Liver (tissue), 9 donors: ENCODE measurements around the gene PNKD. TPM values are rescaled to one million over a fixed set of nuclear protein-coding genes. Genes with fewer than 3 reads are reported as not detected.
A peak's percentile ranks its signal among the peaks of the same experiment; 100 is the strongest.

Experiments
- DNase-seq: peaks from one replicate; pipeline ENCODE4 v3.0.0-alpha.2; 2017; ENCODE audit warnings: low spot score
- H3K27ac ChIP-seq, 2 donors: one replicate each; pipeline ENCODE4 v1.7.0; 2013; ENCODE audit warnings: inconsistent platforms in 2 of 2, low read length in 2 of 2, control low read depth in 1 of 2, low read depth in 1 of 2, mild to moderate bottlenecking in 1 of 2
- H3K27me3 ChIP-seq, 4 donors: one replicate each; pipeline versions ENCODE4 v1.6.1 to v1.7.0; 2013; ENCODE audit warnings: low read length in 3 of 4, inconsistent platforms in 1 of 4, mild to moderate bottlenecking in 1 of 4, moderate library complexity in 1 of 4; ENCODE audit not compliant: control insufficient read depth in 4 of 4, insufficient read depth in 4 of 4
- H3K36me3 ChIP-seq, 4 donors: one replicate each; pipeline versions ENCODE4 v1.6.1 to v1.7.0; 2013; ENCODE audit warnings: low read length in 3 of 4, mild to moderate bottlenecking in 3 of 4, low read depth in 1 of 4, moderate library complexity in 1 of 4; ENCODE audit not compliant: control insufficient read depth in 4 of 4, insufficient read depth in 3 of 4
- H3K4me1 ChIP-seq, 4 donors: one replicate each; pipeline versions ENCODE4 v1.6.1 to v1.7.0; 2013; ENCODE audit warnings: low read length in 3 of 4, mild to moderate bottlenecking in 3 of 4, moderate library complexity in 1 of 4; ENCODE audit not compliant: control insufficient read depth in 4 of 4, insufficient read depth in 4 of 4
- H3K4me3 ChIP-seq, 3 donors: one replicate each; pipeline versions ENCODE4 v1.6.1 to v1.7.0; 2013; ENCODE audit warnings: low read length in 3 of 3, control low read depth in 1 of 3, low read depth in 1 of 3, mild to moderate bottlenecking in 1 of 3
- H3K9ac ChIP-seq, 2 donors: one replicate each; pipeline ENCODE4 v1.7.0; 2013; ENCODE audit warnings: low read length in 2 of 2, mild to moderate bottlenecking in 2 of 2, moderate library complexity in 2 of 2, control low read depth in 1 of 2, low read depth in 1 of 2
- H3K9me3 ChIP-seq, 4 donors: one replicate each; pipeline versions ENCODE4 v1.6.1 to v1.7.0; 2013; ENCODE audit warnings: low read length in 3 of 4; ENCODE audit not compliant: control insufficient read depth in 4 of 4
- EGR1 ChIP-seq, 2 donors: IDR thresholded peaks; 2 replicates each; pipeline ENCODE4 v1.6.1; 2016 to 2018; ENCODE audit warnings: antibody characterized with exemption in 2 of 2, low read depth in 2 of 2
- GABPA ChIP-seq, 2 donors: IDR thresholded peaks in 1 of 2; conservative IDR thresholded peaks in 1 of 2; 2 replicates each; pipeline ENCODE4 v1.6.1; 2016; ENCODE audit warnings: antibody characterized with exemption in 2 of 2, mild to moderate bottlenecking in 1 of 2, moderate library complexity in 1 of 2
- HNF4A ChIP-seq, 2 donors: conservative IDR thresholded peaks; 2 replicates each; pipeline ENCODE4 v1.6.1; 2016; ENCODE audit warnings: antibody characterized with exemption in 2 of 2, mild to moderate bottlenecking in 2 of 2
- HNF4G ChIP-seq: IDR thresholded peaks from 2 replicates; pipeline ENCODE4 v1.6.1; 2016; ENCODE audit warnings: antibody characterized with exemption
- JUND ChIP-seq, 2 donors: IDR thresholded peaks; 2 replicates each; pipeline ENCODE4 v1.6.1; 2016; ENCODE audit warnings: antibody characterized with exemption in 2 of 2
- NR2F2 ChIP-seq: IDR thresholded peaks from 2 replicates; pipeline ENCODE4 v1.6.1; 2016; ENCODE audit warnings: antibody characterized with exemption
- RAD21 ChIP-seq, 2 donors: IDR thresholded peaks; 2 replicates each; pipeline ENCODE4 v1.6.1; 2016; ENCODE audit warnings: antibody characterized with exemption in 2 of 2, mild to moderate bottlenecking in 2 of 2
- RXRA ChIP-seq, 2 donors: IDR thresholded peaks; 2 replicates each; pipeline ENCODE4 v1.6.1; 2017 to 2018; ENCODE audit warnings: antibody characterized with exemption in 2 of 2, mild to moderate bottlenecking in 1 of 2
- SP1 ChIP-seq: IDR thresholded peaks from 2 replicates; pipeline ENCODE4 v1.6.1; 2018; ENCODE audit warnings: antibody characterized with exemption, mild to moderate bottlenecking
- TAF1 ChIP-seq: conservative IDR thresholded peaks from 2 replicates; pipeline ENCODE4 v1.6.1; 2016; ENCODE audit warnings: antibody characterized with exemption, mild to moderate bottlenecking
- YY1 ChIP-seq: IDR thresholded peaks from 2 replicates; pipeline ENCODE4 v1.6.1; 2016; ENCODE audit warnings: antibody characterized with exemption, mild to moderate bottlenecking
- WGBS: extraction: QIAGEN DNeasy Blood & Tissue Kit; methylation state at CpG from one replicate; pipeline ENCODE4 v1.1.7; 2013; 5-methylcytosine and 5-hydroxymethylcytosine counted together
- polyA plus RNA-seq, 2 donors: library from polyadenylated mRNA; stranded (reverse) in 1 of 2; unstranded in 1 of 2; fragments of 200-250 nt in 1 of 2; fragments of >200 nt in 1 of 2; fragmentation: Nextera tagmentation in 1 of 2; extraction: Ambion mirVana in 1 of 2; gene quantifications; one replicate each; pipeline versions ENCODE4 v1.2.1 to v1.2.3, GENCODE V29; 2013 to 2015
- total RNA-seq, 2 donors: library from RNA; depleted of rRNA; stranded (reverse); fragments of >200 nt; gene quantifications; one replicate each; pipeline ENCODE4 v1.2.3, GENCODE V29; 2014
- TF ChIP-seq, protein P1 (sequence below): fragments of 150-350 bp; IDR thresholded peaks from 2 replicates; pipeline ENCODE4 v1.5.1; 2017; ENCODE audit warnings: improper control_type of control experiment, low read depth, low read length; ENCODE audit not compliant: missing input control
- TF ChIP-seq, protein P2 (sequence below): IDR thresholded peaks from 2 replicates; pipeline ENCODE4 v1.6.1; 2016; ENCODE audit warnings: antibody characterized with exemption
- TF ChIP-seq, protein P3 (sequence below): IDR thresholded peaks from 2 replicates; pipeline ENCODE4 v1.6.1; 2016; ENCODE audit warnings: antibody characterized with exemption, mild to moderate bottlenecking
- TF ChIP-seq, protein P4 (sequence below): IDR thresholded peaks from 2 replicates; pipeline ENCODE4 v1.6.1; 2016; ENCODE audit warnings: antibody characterized with exemption
- donor health status: healthy.
- donor health status: healthy.
- donor health status: healthy.
- donor health status: healthy.
- donor health status: healthy.

The PNKD gene
- total and polyA plus RNA-seq, 4 donors = 28.5 to 161 (median 94.9) TPM

DNA sequence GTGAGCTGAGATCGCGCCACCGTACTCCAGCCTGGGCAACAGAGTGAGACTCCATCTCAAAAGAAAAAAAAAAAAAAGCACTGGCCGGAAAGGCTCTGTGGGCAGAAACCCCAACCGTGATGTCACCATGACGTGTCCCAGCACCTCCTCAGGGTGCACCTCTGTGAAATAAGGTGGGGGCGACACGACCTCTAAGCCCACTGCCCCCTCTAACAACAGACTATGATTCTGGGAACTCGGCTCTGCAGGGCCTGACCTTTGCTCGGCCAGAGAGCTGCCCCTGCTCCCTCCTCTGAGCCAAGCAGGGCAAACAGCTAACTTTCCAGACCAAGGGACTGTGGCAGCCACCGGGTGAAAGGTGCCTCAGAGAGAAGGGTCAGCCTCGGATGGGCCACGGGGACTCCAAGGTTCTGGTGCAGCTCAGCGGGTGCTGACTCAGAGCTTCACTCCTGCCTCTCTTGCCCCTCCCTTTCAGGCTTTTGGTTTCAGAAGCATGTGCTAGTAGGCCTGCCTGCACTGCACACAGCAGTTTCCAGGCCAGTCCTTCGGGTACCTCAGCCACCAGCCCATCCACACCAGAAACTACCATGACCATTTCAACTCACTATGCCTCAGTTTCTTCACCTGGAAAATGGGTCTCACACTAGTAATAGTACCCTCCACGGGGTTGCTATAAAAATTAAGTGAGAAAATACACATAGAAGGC, 13.9 kb downstream of the PNKD start:
- DNase-seq = peak; percentile 63
- Histone ChIP-seq H3K4me3 (no peak overlapping the region), H3K9me3 (no peaks in the 10 kb centered on the region), H3K27ac (peak overlapping the region; percentile 60 to 84), H3K4me1 (peaks cover 31 to 74% (median 61%) of the 10 kb centered on the region in 4 donors), H3K27me3 (no peaks in the 10 kb centered on the region), H3K9ac (no peak overlapping the region), H3K36me3 (peaks cover 10 to 14% (median 11%) of the 10 kb centered on the region in 4 donors)
- TF ChIP-seq TAF1 (no peak), SP1 (peak; percentile 77), HNF4G (peak; percentile 69), RAD21 (IDR thresholded peaks at IDR 0.05) (peak in 1 of 2 donors; percentile 20), GABPA (IDR thresholded peaks at IDR 0.05 in 1 of 2, conservative IDR thresholded peaks at IDR 0.05 in 1 of 2) (no peak), HNF4A (conservative IDR thresholded peaks at IDR 0.05) (peak; percentile 87 to 88), RXRA (IDR thresholded peaks at IDR 0.05) (peak; percentile 87)
- TF ChIP-seq, protein P1, sequence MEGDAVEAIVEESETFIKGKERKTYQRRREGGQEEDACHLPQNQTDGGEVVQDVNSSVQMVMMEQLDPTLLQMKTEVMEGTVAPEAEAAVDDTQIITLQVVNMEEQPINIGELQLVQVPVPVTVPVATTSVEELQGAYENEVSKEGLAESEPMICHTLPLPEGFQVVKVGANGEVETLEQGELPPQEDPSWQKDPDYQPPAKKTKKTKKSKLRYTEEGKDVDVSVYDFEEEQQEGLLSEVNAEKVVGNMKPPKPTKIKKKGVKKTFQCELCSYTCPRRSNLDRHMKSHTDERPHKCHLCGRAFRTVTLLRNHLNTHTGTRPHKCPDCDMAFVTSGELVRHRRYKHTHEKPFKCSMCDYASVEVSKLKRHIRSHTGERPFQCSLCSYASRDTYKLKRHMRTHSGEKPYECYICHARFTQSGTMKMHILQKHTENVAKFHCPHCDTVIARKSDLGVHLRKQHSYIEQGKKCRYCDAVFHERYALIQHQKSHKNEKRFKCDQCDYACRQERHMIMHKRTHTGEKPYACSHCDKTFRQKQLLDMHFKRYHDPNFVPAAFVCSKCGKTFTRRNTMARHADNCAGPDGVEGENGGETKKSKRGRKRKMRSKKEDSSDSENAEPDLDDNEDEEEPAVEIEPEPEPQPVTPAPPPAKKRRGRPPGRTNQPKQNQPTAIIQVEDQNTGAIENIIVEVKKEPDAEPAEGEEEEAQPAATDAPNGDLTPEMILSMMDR = no peak
- WGBS = 35% methylated on average over 16 of the region's 16 CpGs

DNA sequence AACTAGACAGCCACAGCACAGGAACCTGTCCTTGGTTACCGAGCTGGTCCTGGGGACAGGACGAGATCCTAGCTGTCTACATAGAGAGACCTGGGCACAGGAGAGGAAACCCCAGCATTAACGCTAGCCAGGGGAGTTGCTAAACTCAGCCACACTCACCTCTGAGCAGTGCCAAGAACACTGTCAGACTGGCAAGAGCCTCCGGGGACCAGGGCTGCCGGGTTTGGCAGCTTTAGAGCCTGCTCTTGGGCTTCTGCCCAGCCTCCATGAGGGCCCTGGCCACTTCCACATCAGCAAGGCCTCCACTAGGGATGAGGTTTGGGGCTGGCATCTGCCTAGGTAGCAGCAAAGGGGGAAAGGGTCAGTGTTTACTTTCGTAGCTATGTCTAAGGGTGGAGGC, 15.3 kb downstream of the PNKD start:
- H3K27ac ChIP-seq = peak overlapping the region; percentile 80 to 84
- H3K9me3 ChIP-seq = no peaks in the 10 kb centered on the region
- peaks cover 0 to 5% (median under 1%) of the 10 kb centered on the region in 4 donors for H3K36me3 ChIP-seq
- TF ChIP-seq JUND (IDR thresholded peaks at IDR 0.05) (peak in 1 of 2 donors; percentile 30), TAF1 (no peak), YY1 (peak; percentile 90), EGR1 (IDR thresholded peaks at IDR 0.05; ENCODE audit: low read depth in 2 of 2) (no peak), SP1 (peak; percentile 67), NR2F2 (no peak), HNF4A (conservative IDR thresholded peaks at IDR 0.05) (peak; percentile 37 to 73), RXRA (IDR thresholded peaks at IDR 0.05) (peak; percentile 60 to 77), RAD21 (IDR thresholded peaks at IDR 0.05) (peak; percentile 28 to 50)
- TF ChIP-seq, protein P2, sequence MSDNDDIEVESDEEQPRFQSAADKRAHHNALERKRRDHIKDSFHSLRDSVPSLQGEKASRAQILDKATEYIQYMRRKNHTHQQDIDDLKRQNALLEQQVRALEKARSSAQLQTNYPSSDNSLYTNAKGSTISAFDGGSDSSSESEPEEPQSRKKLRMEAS = peak; percentile 67
- TF ChIP-seq, protein P3, sequence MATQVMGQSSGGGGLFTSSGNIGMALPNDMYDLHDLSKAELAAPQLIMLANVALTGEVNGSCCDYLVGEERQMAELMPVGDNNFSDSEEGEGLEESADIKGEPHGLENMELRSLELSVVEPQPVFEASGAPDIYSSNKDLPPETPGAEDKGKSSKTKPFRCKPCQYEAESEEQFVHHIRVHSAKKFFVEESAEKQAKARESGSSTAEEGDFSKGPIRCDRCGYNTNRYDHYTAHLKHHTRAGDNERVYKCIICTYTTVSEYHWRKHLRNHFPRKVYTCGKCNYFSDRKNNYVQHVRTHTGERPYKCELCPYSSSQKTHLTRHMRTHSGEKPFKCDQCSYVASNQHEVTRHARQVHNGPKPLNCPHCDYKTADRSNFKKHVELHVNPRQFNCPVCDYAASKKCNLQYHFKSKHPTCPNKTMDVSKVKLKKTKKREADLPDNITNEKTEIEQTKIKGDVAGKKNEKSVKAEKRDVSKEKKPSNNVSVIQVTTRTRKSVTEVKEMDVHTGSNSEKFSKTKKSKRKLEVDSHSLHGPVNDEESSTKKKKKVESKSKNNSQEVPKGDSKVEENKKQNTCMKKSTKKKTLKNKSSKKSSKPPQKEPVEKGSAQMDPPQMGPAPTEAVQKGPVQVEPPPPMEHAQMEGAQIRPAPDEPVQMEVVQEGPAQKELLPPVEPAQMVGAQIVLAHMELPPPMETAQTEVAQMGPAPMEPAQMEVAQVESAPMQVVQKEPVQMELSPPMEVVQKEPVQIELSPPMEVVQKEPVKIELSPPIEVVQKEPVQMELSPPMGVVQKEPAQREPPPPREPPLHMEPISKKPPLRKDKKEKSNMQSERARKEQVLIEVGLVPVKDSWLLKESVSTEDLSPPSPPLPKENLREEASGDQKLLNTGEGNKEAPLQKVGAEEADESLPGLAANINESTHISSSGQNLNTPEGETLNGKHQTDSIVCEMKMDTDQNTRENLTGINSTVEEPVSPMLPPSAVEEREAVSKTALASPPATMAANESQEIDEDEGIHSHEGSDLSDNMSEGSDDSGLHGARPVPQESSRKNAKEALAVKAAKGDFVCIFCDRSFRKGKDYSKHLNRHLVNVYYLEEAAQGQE = peak; percentile 76
- TF ChIP-seq, protein P4, sequence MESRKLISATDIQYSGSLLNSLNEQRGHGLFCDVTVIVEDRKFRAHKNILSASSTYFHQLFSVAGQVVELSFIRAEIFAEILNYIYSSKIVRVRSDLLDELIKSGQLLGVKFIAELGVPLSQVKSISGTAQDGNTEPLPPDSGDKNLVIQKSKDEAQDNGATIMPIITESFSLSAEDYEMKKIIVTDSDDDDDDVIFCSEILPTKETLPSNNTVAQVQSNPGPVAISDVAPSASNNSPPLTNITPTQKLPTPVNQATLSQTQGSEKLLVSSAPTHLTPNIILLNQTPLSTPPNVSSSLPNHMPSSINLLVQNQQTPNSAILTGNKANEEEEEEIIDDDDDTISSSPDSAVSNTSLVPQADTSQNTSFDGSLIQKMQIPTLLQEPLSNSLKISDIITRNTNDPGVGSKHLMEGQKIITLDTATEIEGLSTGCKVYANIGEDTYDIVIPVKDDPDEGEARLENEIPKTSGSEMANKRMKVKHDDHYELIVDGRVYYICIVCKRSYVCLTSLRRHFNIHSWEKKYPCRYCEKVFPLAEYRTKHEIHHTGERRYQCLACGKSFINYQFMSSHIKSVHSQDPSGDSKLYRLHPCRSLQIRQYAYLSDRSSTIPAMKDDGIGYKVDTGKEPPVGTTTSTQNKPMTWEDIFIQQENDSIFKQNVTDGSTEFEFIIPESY = no peak
- TF ChIP-seq, protein P1 = no peak
- 16% methylated on average over 6 of the region's 6 CpGs for WGBS
- H3K4me3 ChIP-seq = no peak overlapping the region
- H3K4me1 ChIP-seq = peaks cover 35 to 86% (median 72%) of the 10 kb centered on the region in 4 donors
- DNase-seq = no peak
- peak overlapping the region; percentile 33 to 52 for H3K9ac ChIP-seq
- H3K27me3 ChIP-seq = no peaks in the 10 kb centered on the region
